GM19238 (cell line): ENCODE measurements around the gene AP1S2.
"Not testable (repeated sequence)": the region's sequence is repeated elsewhere in the genome, so short reads cannot be mapped to it uniquely, and the experiment has no call there.

ENCODE experiments used
- DNase-seq: peaks from one replicate; pipeline ENCODE4 v3.0.0; 2011; ENCODE audit warnings: low spot score; ENCODE audit not compliant: insufficient read length

The AP1S2 gene

GRCh38 chrX:15855568-15856221 is 1.1 kb upstream of the AP1S2 start:
- no peak for DNase-seq

GRCh38 chrX:15854080-15854655 is 445 bp downstream of the AP1S2 start:
- DNase-seq, result peak; percentile 38

- no peak for DNase-seq
Measured at GRCh38 chrX:15853586-15854079, 980 bp downstream of the AP1S2 start.

- DNase-seq, result no peak
Measured at GRCh38 chrX:15849555-15849954, 5.1 kb downstream of the AP1S2 start.

- DNase-seq, result no peak
Measured at GRCh38 chrX:15848576-15848975, 6.0 kb downstream of the AP1S2 start.

GRCh38 chrX:15843960-15844359 is 10.7 kb downstream of the AP1S2 start:
- no peak for DNase-seq

- no peak for DNase-seq
Measured at GRCh38 chrX:15841853-15842516, 12.6 kb downstream of the AP1S2 start.

GRCh38 chrX:15838017-15838416 is 16.6 kb downstream of the AP1S2 start:
- no peak for DNase-seq

GRCh38 chrX:15834827-15835595 is 19.6 kb downstream of the AP1S2 start:
- DNase-seq, result no peak

- no peak for DNase-seq
Measured at GRCh38 chrX:15834053-15834452, 20.6 kb downstream of the AP1S2 start.

- DNase-seq, result not testable (repeated sequence)
Measured at GRCh38 chrX:15831347-15831746, 23.3 kb downstream of the AP1S2 start.

- DNase-seq, result no peak
Measured at GRCh38 chrX:15829217-15829616, 25.4 kb downstream of the AP1S2 start.

GRCh38 chrX:15825936-15826335 is 28.7 kb downstream of the AP1S2 start:
- DNase-seq, result no peak

- DNase-seq, result no peak
Measured at GRCh38 chrX:15822922-15823321, 31.7 kb downstream of the AP1S2 start.

- DNase-seq, result no peak
Measured at GRCh38 chrX:15820106-15821073, 34.2 kb downstream of the AP1S2 start.

GRCh38 chrX:15816886-15817285 is 37.7 kb downstream of the AP1S2 start:
- DNase-seq, result no peak

GRCh38 chrX:15816438-15816809 is 38.2 kb downstream of the AP1S2 start:
- no peak for DNase-seq

- peak; percentile 18 for DNase-seq
Measured at GRCh38 chrX:15815779-15816437, 38.7 kb downstream of the AP1S2 start.

GRCh38 chrX:15814771-15815365 is 39.7 kb downstream of the AP1S2 start:
- no peak for DNase-seq

GRCh38 chrX:15813416-15813815 is 41.2 kb downstream of the AP1S2 start:
- no peak for DNase-seq
